NT2/D1 (cell line): ENCODE data around the gene HSD17B8.

Experiments
- DNase-seq: peaks from one replicate; pipeline ENCODE4 v3.0.0-alpha.2; 2011; ENCODE audit warnings: low read depth, low spot score
- H3K27me3 ChIP-seq: 2 replicates; pipeline ENCODE4 v1.6.0; 2011; ENCODE audit warnings: mild to moderate bottlenecking; ENCODE audit not compliant: insufficient read length, insufficient read depth
- H3K36me3 ChIP-seq: 2 replicates; pipeline ENCODE4 v1.6.1; 2011; ENCODE audit warnings: mild to moderate bottlenecking, low read length, mixed read lengths; ENCODE audit not compliant: insufficient read depth, insufficient read length
- H3K4me1 ChIP-seq: 2 replicates; pipeline ENCODE4 v1.5.1; 2011; ENCODE audit not compliant: insufficient read depth, insufficient read length
- H3K4me3 ChIP-seq: 2 replicates; pipeline ENCODE4 v1.5.1; 2011; ENCODE audit warnings: low read depth; ENCODE audit not compliant: insufficient read length
- H3K9ac ChIP-seq: 2 replicates; pipeline ENCODE4 v1.6.0; 2011; ENCODE audit warnings: low read depth; ENCODE audit not compliant: insufficient read length
- H3K9me3 ChIP-seq: 2 replicates; pipeline ENCODE4 v1.5.1; 2011; ENCODE audit warnings: mild to moderate bottlenecking, low read length; ENCODE audit not compliant: insufficient read depth
- SUZ12 ChIP-seq: IDR thresholded peaks from 2 replicates; pipeline ENCODE4 v1.6.1; 2011; ENCODE audit not compliant: insufficient read length, insufficient read depth; ENCODE audit errors: extremely low read depth
- YY1 ChIP-seq: IDR thresholded peaks from 2 replicates; pipeline ENCODE4 v1.6.1; 2011; ENCODE audit not compliant: insufficient read length, insufficient read depth
- ZNF274 ChIP-seq: IDR thresholded peaks from 2 replicates; pipeline ENCODE4 v1.6.1; 2011; ENCODE audit warnings: mild to moderate bottlenecking, low read depth, low read length

Gene HSD17B8

DNA sequence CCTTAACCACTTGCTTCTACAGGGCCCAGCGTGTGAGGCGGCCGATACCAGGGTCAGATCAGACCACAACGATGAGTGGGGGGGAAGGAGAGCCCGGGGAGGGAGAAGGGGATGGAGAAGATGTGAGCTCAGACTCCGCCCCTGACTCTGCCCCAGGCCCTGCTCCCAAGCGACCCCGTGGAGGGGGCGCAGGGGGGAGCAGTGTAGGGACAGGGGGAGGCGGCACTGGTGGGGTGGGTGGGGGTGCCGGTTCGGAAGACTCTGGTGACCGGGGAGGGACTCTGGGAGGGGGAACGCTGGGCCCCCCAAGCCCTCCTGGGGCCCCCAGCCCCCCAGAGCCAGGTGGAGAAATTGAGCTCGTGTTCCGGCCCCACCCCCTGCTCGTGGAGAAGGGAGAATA lies 6.7 kb downstream of the HSD17B8 start:
- TF ChIP-seq SUZ12 (no peak), ZNF274 (no peak), YY1 (no peak)
- peaks cover 3% of the 10 kb centered on the region for H3K4me1 ChIP-seq
- H3K36me3 ChIP-seq, result peaks cover 21% of the 10 kb centered on the region
- no peak for DNase-seq
- no peak overlapping the region for H3K4me3 ChIP-seq
- no peaks in the 10 kb centered on the region for H3K9me3 ChIP-seq
- peaks cover 69% of the 10 kb centered on the region for H3K27me3 ChIP-seq
- no peak overlapping the region for H3K9ac ChIP-seq

DNA sequence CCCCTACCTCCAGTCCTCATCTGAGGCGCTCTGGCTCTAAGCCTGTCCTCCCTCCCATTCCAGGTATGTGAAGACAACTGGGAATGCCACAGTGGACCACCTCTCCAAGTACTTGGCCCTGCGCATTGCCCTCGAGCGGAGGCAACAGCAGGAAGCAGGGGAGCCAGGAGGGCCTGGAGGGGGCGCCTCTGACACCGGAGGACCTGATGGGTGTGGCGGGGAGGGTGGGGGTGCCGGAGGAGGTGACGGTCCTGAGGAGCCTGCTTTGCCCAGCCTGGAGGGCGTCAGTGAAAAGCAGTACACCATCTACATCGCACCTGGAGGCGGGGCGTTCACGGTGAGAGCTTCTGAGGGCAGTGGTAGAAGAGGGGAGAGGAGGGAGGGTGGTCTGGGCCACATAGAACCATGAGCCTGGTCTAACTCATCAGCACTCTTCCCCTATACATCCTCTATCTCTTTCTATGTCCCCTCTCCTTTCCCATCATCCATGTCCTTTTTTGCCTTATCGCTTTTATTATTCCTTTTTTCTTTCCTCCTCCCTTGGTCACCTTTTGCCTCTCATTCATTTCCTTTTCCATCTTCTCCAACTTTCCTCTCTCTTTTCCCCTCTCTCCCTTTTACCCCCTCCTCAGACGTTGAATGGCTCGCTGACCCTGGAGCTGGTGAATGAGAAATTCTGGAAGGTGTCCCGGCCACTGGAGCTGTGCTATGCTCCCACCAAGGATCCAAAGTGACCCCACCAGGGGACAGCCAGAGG lies 7.4 kb downstream of the HSD17B8 start:
- Histone ChIP-seq H3K36me3 (peaks cover 21% of the 10 kb centered on the region), H3K4me1 (peaks cover 5% of the 10 kb centered on the region), H3K9me3 (no peaks in the 10 kb centered on the region), H3K9ac (no peak overlapping the region), H3K27me3 (peaks cover 69% of the 10 kb centered on the region), H3K4me3 (no peak overlapping the region)
- no peak for TF ChIP-seq ZNF274
- TF ChIP-seq SUZ12, result no peak
- no peak for TF ChIP-seq YY1
- no peak for DNase-seq

- peaks cover 71% of the 10 kb centered on the region for H3K27me3 ChIP-seq
- no peak for TF ChIP-seq SUZ12
- peak overlapping the region; percentile 80 for H3K9ac ChIP-seq
- peaks cover 5% of the 10 kb centered on the region for H3K4me1 ChIP-seq
- H3K9me3 ChIP-seq, result no peaks in the 10 kb centered on the region
- peaks cover 21% of the 10 kb centered on the region for H3K36me3 ChIP-seq
- DNase-seq, result no peak
- peak overlapping the region; percentile 51 for H3K4me3 ChIP-seq
These were observed 8.4 kb downstream of the HSD17B8 start for GRCh38 chr6:33212857-33213165.

GRCh38 chr6:33213166-33213988 lies 8.9 kb downstream of the HSD17B8 start:
- Histone ChIP-seq H3K9ac (peak overlapping the region; percentile 80), H3K36me3 (peaks cover 21% of the 10 kb centered on the region), H3K9me3 (no peaks in the 10 kb centered on the region), H3K4me3 (peak overlapping the region; percentile 51), H3K4me1 (peaks cover 5% of the 10 kb centered on the region), H3K27me3 (peaks cover 76% of the 10 kb centered on the region)
- peak; percentile 60 for TF ChIP-seq SUZ12
- TF ChIP-seq ZNF274, result no peak
- no peak for DNase-seq

- H3K36me3 ChIP-seq, result peaks cover 21% of the 10 kb centered on the region
- no peaks in the 10 kb centered on the region for H3K9me3 ChIP-seq
- TF ChIP-seq YY1, result no peak
- no peak for TF ChIP-seq SUZ12
- no peak for TF ChIP-seq ZNF274
- peaks cover 5% of the 10 kb centered on the region for H3K4me1 ChIP-seq
- H3K27me3 ChIP-seq, result peaks cover 81% of the 10 kb centered on the region
- DNase-seq, result no peak
- peak overlapping the region; percentile 51 for H3K4me3 ChIP-seq
- H3K9ac ChIP-seq, result no peak overlapping the region
These were observed 9.5 kb downstream of the HSD17B8 start for GRCh38 chr6:33213989-33214335.

DNA sequence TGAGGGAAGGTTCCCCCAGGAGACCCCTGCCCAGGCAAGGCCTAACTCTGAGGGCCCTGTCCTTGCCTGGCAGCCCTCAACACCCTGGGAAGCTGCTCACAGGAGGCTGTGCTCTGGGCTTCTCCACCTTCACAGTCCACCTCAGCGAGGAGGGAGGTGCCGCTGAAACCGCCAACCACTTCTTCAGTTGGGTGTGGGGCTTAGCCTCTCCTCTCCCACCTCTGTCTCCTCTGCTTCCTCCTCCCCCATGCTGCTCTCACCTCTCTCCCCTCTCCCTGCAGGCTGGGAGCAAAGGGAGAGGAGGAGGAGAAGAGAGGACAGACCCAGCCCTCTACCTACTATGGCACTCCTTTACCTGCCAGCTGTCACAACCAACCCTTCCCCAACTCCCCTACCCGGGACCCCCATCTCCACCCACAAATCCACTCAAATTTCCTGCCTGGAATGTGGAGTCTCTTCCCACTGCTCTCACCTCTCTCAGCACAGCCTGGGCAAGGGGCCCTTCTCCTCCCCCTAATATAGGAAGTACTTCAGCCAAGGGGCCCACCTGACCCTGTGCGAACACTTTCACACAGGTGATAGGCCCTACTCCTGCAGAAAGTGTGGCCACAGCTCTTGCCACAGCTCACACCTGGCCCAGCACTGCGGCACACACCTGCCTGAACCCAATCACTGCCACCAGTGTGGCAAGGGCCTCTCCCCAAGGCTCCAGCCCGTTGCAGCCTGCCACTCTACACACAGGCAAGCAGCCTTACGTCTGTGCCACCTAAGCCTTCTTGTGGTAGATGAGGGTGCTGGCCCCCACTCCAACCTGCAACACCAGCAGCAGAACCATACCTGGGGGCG lies 11.0 kb downstream of the HSD17B8 start:
- DNase-seq, result no peak
- peaks cover 89% of the 10 kb centered on the region for H3K27me3 ChIP-seq
- TF ChIP-seq ZNF274 (no peak), SUZ12 (no peak), YY1 (no peak)
- no peak overlapping the region for H3K4me3 ChIP-seq
- no peak overlapping the region for H3K9ac ChIP-seq
- peaks cover 9% of the 10 kb centered on the region for H3K36me3 ChIP-seq
- peaks cover 5% of the 10 kb centered on the region for H3K4me1 ChIP-seq
- no peaks in the 10 kb centered on the region for H3K9me3 ChIP-seq

- Histone ChIP-seq H3K4me1 (peaks cover 5% of the 10 kb centered on the region), H3K27me3 (peaks cover 95% of the 10 kb centered on the region), H3K4me3 (no peak overlapping the region), H3K9ac (no peak overlapping the region), H3K9me3 (no peaks in the 10 kb centered on the region), H3K36me3 (peaks cover 6% of the 10 kb centered on the region)
- no peak for TF ChIP-seq YY1
- no peak for TF ChIP-seq ZNF274
- no peak for TF ChIP-seq SUZ12
- DNase-seq, result no peak
These were observed 11.7 kb downstream of the HSD17B8 start for GRCh38 chr6:33216117-33216649.
